ENCODE measurements around the gene TENM4. TPM values are rescaled to one million over a fixed set of nuclear protein-coding genes. Genes with fewer than 3 reads are reported as not detected.

The TENM4 gene
- total RNA-seq, 1 donor from 2014 or later = 50.7 TPM

- no peak for TF ChIP-seq CTCF (IDR thresholded peaks at IDR 0.05; ENCODE audit: partially characterized antibody, unreplicated experiment)
- no peak overlapping the region for H3K27ac Mint-ChIP-seq (ENCODE audit: unreplicated experiment)
- H3K4me3 Mint-ChIP-seq (ENCODE audit: unreplicated experiment) = no peak overlapping the region
- H3K27me3 Mint-ChIP-seq (ENCODE audit: unreplicated experiment) = peaks cover 2% of the 10 kb centered on the region
- H3K9me3 Mint-ChIP-seq (ENCODE audit: unreplicated experiment) = no peaks in the 10 kb centered on the region
- DNase-seq = no peak
- H3K36me3 Mint-ChIP-seq (ENCODE audit: unreplicated experiment) = no peaks in the 10 kb centered on the region
- no peaks in the 10 kb centered on the region for H3K4me1 Mint-ChIP-seq (ENCODE audit: low read depth, unreplicated experiment)
Measured at GRCh38 chr11:78651923-78652842, 788.6 kb downstream of the TENM4 start.

GRCh38 chr11:78651136-78651775 lies 789.6 kb downstream of the TENM4 start:
- H3K27ac Mint-ChIP-seq (ENCODE audit: unreplicated experiment) = no peak overlapping the region
- H3K9me3 Mint-ChIP-seq (ENCODE audit: unreplicated experiment) = no peaks in the 10 kb centered on the region
- DNase-seq = no peak
- H3K4me3 Mint-ChIP-seq (ENCODE audit: unreplicated experiment) = no peak overlapping the region
- no peaks in the 10 kb centered on the region for H3K36me3 Mint-ChIP-seq (ENCODE audit: unreplicated experiment)
- H3K4me1 Mint-ChIP-seq (ENCODE audit: low read depth, unreplicated experiment) = no peaks in the 10 kb centered on the region
- TF ChIP-seq CTCF (IDR thresholded peaks at IDR 0.05; ENCODE audit: partially characterized antibody, unreplicated experiment) = no peak
- no peaks in the 10 kb centered on the region for H3K27me3 Mint-ChIP-seq (ENCODE audit: unreplicated experiment)

GRCh38 chr11:78649361-78650215 lies 791.2 kb downstream of the TENM4 start:
- H3K9me3 Mint-ChIP-seq (ENCODE audit: unreplicated experiment) = no peaks in the 10 kb centered on the region
- H3K4me3 Mint-ChIP-seq (ENCODE audit: unreplicated experiment) = no peak overlapping the region
- DNase-seq = no peak
- no peak overlapping the region for H3K27ac Mint-ChIP-seq (ENCODE audit: unreplicated experiment)
- no peaks in the 10 kb centered on the region for H3K27me3 Mint-ChIP-seq (ENCODE audit: unreplicated experiment)
- TF ChIP-seq CTCF (IDR thresholded peaks at IDR 0.05; ENCODE audit: partially characterized antibody, unreplicated experiment) = no peak
- H3K36me3 Mint-ChIP-seq (ENCODE audit: unreplicated experiment) = no peaks in the 10 kb centered on the region
- no peaks in the 10 kb centered on the region for H3K4me1 Mint-ChIP-seq (ENCODE audit: low read depth, unreplicated experiment)

GRCh38 chr11:78647986-78648875 lies 792.6 kb downstream of the TENM4 start:
- TF ChIP-seq CTCF (IDR thresholded peaks at IDR 0.05; ENCODE audit: partially characterized antibody, unreplicated experiment) = no peak
- DNase-seq = no peak
- H3K27ac Mint-ChIP-seq (ENCODE audit: unreplicated experiment) = no peak overlapping the region
- H3K27me3 Mint-ChIP-seq (ENCODE audit: unreplicated experiment) = no peaks in the 10 kb centered on the region
- H3K4me3 Mint-ChIP-seq (ENCODE audit: unreplicated experiment) = no peak overlapping the region
- H3K4me1 Mint-ChIP-seq (ENCODE audit: low read depth, unreplicated experiment) = no peaks in the 10 kb centered on the region
- H3K9me3 Mint-ChIP-seq (ENCODE audit: unreplicated experiment) = no peaks in the 10 kb centered on the region
- no peaks in the 10 kb centered on the region for H3K36me3 Mint-ChIP-seq (ENCODE audit: unreplicated experiment)
